HG02798 (cell line): ENCODE data around the gene KITLG.
"Not testable (repeated sequence)": the region's sequence is repeated elsewhere in the genome, so short reads cannot be mapped to it uniquely, and the experiment has no call there.

ENCODE experiments used
- ATAC-seq: cut with Tn5 transposase; IDR thresholded peaks from one replicate; pipeline ENCODE4 v1.9.1; 2021; ENCODE audit warnings: mild to moderate bottlenecking; ENCODE audit not compliant: unreplicated experiment, poor library complexity

Gene KITLG

DNA sequence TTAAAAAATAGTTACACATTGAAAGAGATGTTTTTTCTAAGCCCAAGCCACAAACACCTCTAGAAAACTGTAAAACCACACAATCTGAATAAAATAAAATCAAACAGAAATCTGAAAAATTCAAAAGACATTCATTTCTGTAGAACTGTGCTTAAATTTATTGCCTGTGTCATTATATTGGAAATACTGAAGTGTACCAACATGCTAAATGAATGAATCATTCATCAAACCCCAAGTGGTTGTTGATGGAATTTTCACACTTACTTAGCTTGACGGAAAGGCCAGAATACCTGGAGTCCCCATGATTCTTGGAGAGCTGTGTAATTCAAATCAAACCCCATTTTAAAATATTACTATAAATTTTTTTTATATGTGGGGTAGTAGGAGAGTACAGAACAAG lies 2.7 kb downstream of the KITLG start:
- no peak for ATAC-seq

DNA sequence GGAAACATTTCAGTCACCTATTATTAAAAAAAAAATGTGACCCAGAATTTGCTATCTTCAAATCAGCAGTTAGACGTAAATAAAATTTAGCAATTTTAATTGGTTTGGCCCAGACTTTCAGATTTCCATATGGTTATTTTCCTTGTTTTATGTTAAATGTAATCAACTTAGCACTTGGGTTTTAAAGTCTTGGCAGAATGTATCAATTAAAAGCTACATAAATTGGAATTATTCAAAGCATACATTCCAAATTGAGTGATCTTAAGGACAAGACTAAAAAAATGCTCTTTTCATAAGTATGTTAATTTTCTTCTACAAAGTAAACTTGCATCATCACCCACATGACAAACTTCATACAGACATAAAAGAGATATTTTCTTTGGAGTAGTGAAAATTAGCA lies 3.4 kb downstream of the KITLG start:
- no peak for ATAC-seq

- no peak for ATAC-seq
These were observed 4.8 kb downstream of the KITLG start for GRCh38 chr12:88575361-88575970.

GRCh38 chr12:88574278-88574677 lies 6.0 kb downstream of the KITLG start:
- ATAC-seq, result no peak

- ATAC-seq, result no peak
These were observed 6.7 kb downstream of the KITLG start for GRCh38 chr12:88573583-88573982.

DNA sequence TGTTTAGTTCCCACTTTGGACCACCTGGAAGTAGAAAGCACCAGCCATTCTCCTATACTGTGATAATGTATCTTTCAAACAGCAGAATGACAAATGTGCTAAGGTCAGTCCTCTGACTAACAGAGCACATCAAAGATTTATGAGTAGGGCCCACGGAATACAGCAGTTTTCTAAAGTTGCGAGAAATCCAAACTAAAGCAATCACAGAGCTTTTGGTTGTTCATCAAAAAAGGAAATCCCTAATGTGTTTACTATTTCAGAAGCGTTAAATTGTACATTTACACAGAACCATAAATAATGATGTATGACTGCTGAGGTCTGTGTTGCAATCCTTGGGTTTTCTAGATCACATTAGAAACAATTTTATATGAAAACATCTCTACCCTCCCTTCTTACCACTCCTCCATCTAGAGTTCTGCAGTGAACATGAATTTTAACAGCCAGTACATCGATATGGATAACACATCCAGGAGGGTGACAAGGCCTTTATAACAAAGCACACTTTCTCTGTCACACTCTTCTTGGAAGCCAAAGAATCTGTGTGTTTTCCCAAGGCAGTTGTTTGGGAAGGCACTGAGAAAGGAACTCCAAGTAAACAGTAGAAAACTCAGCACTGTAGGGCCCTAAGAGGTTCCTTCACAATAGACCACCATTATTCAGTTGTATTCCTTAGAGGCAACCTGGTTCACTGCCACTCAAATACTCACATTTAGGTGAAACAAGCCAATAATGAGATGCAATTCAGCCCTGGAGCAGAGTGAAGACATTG lies 7.3 kb downstream of the KITLG start:
- ATAC-seq, result no peak

GRCh38 chr12:88571543-88571942 lies 8.7 kb downstream of the KITLG start:
- ATAC-seq, result no peak

DNA sequence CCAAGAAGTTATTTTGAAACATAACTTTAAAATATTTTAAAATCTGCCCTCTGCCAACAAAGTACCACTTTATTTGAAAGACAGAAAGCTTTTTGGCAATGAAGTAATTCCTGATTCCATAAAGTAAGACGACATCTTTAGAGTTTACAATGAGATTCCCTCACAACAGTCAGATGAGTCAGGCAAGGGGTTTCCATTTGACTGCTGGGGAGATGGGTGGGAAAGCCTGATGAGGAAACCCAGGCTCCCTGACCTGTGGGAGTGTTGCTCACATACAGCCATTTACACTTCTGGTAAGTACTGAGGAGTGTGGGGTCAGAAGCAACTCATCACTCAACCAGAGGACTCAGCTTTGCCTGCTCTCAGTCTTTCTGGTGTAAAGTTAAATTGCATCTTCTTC lies 10.2 kb downstream of the KITLG start:
- no peak for ATAC-seq

GRCh38 chr12:88566430-88566829 lies 13.8 kb downstream of the KITLG start:
- no peak for ATAC-seq

DNA sequence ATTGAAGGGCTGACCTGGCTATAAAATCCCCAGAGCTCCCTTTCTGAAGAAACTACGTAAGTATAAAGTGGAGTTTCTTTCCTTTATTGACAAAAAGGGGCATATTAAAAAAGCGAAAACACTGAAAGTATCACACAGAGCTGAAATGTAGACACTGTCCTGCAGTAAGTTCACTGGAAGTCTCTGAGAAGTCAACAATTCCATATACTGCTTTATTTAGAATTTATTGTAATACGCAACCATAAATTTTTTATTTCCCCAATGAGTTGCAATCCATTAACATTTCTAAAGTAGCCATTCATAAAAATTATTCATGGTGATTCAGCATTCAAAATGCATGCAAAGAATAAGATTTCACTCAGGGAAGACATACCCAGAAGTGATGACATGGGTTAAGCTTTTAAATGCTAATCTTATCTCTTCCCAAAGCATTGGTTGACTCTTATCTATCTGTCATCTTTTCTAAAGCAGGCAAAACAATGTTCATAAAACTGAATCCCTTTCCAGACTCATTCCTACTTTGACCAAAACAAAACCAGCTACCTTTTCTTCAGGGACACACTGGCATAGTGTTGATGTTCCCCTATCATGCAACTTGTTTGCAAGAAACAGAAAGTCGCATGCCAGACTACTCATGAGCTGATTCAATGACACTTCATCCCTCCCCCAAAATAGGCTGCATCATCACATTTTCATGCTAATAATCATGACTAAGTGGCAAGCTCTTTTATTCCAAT lies 17.3 kb downstream of the KITLG start:
- no peak for ATAC-seq

- ATAC-seq, result no peak
These were observed 18.1 kb downstream of the KITLG start for GRCh38 chr12:88562151-88562550.

GRCh38 chr12:88559772-88560171 lies 20.5 kb downstream of the KITLG start:
- ATAC-seq, result no peak

- no peak for ATAC-seq
These were observed 21.1 kb downstream of the KITLG start for GRCh38 chr12:88559199-88559598.

DNA sequence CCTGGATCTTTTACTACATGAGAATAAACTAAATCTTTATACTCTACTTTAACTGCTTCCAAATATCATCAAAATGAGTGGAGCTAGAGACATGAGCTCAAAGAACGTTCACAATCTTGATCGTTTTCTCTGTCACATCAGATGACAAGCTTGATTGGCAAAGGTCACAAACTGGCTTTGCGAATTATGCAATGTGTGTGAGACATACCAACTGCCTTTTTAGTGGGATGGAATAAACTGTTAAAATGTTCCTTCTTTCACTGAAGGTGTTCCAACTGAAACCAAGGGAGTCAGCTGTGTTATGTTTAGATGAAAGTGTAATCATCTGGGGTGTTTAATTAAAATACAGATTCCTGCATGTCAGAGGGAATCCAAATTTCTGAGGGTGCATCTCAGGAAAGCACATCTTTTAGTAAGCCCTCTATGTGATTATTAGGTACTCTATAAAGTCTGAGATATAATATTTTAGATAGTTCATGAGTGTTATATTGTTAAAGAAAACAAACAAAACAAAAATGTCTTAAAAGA lies 21.9 kb downstream of the KITLG start:
- no peak for ATAC-seq

DNA sequence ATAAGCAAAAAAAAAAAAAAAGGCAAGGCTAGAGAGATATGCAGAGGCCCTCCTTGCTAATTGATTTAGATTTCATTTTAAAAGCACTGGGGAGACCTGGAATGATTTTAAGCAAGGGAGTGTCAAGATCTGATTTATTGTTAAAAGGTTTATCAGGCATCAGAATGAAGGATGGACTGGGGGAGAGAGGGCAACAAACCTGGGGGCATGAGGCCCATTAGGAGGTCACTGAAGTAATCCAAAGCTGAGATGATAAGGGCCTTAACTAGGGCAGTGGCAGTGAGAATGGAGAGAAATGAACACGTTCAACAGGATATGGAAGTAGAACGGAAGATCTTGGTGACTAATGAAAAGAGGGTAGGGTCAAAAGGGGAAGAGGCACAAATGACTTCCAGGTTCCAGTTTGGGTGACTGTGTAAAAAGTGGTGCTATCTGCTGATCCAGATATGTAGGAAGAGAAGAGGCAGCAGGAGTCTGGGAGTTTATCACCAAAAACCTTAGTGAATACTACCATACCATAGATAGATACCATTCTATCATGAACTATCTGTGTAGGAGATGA lies 24.0 kb downstream of the KITLG start:
- ATAC-seq, result no peak

DNA sequence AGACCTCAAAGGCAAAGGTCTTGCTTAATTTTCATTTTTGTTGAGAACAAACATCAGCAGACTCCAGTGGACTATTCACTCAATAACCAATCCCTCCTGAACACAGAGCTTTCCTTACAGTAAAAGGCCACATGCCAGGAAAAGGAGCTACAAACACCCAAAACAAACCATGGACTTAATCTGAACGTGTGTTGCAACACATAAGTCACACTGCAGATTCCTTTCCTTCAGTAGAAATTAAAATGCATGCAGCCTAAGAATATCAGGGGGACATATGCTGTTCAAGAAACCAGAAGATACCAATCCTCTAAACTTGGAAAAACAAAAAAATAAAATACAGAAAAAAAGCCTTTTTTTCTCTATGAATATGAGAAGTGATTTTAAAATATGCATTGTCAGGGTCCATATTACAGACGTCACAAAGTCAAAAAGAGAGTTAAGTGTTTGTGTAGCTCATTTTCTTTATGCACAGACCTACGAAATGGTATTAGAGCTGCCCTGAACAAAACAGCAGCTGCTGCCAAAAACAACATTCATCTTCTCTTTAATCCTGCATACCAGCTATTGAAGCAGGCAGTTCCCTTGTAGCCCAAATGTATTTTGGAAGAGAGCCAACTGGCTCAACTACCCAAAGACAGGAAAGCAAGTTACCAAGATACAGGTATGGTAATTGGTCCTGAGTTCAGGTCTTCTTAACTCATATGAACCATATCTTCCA lies 26.2 kb downstream of the KITLG start:
- no peak for ATAC-seq

- no peak for ATAC-seq
These were observed 27.6 kb downstream of the KITLG start for GRCh38 chr12:88552610-88553079.

DNA sequence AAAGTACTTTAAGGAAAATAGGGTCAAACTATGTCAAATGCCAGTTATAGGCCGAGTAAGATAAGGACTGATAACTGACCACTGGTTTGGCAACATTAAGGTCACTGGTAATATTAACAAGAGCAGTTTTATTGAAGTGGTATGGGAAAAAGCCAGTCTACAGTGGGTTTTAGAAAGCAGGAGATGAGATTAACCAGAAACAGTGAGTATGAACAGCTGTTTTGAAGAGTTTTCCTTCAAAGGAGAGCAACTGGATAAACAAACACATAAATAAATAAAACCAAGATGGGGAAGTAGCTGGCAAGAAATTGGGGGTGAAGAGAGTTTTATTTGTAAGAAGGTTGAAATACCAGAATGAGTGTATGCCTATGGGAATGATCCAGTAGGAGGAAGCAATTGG lies 30.3 kb downstream of the KITLG start:
- ATAC-seq, result no peak

GRCh38 chr12:88547949-88548348 lies 32.3 kb downstream of the KITLG start:
- ATAC-seq, result not testable (repeated sequence)

DNA sequence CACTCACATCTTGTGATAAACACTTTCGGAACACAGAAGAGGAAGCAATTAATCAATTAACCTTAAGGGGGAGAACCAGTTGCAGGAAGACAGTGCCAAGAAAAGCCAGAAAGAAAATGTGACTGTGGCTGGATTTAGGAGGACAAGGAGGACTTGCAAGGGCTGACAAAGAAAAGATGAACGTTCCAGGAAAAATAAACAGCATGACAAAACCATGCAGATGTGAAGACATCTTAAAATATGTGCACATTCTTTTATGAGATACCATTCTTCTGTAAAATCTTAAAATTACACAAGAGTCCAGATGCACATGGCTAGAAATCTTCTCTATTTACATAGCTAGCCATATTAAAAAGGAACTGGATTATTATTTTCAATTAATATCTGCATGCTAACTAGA lies 33.4 kb downstream of the KITLG start:
- ATAC-seq, result no peak
